DND-41 (cell line): ENCODE data around the gene SNAPC1.

ENCODE experiments used
- ATAC-seq: fragments of 200-7000 bp; cut with Tn5 transposase; 3 replicates; pipeline ENCODE4 v1.9.1; 2021; ENCODE audit warnings: low read depth; ENCODE audit not compliant: insufficient read depth
- DNase-seq: peaks from one replicate; pipeline ENCODE4 v3.0.0-alpha.2; 2020
- H2AFZ ChIP-seq: 2 replicates; pipeline ENCODE4 v1.6.0; 2012; ENCODE audit warnings: low read depth, low read length
- H3K27ac ChIP-seq: 2 replicates; pipeline ENCODE4 v1.5.1; 2012; ENCODE audit warnings: low read length, inconsistent platforms
- H3K27me3 ChIP-seq: fragments of 200-600 bp; sonication (generic); 2 replicates; pipeline ENCODE4 v1.6.0; 2012; ENCODE audit warnings: low read length, mild to moderate bottlenecking, inconsistent platforms; ENCODE audit not compliant: insufficient read depth, poor library complexity
- H3K36me3 ChIP-seq: 2 replicates; pipeline ENCODE4 v1.5.1; 2012; ENCODE audit warnings: low read length, inconsistent platforms; ENCODE audit not compliant: insufficient read depth
- H3K4me1 ChIP-seq: 2 replicates; pipeline ENCODE4 v1.5.1; 2012; ENCODE audit warnings: mild to moderate bottlenecking, low read length; ENCODE audit not compliant: insufficient read depth
- H3K4me2 ChIP-seq: 2 replicates; pipeline ENCODE4 v1.6.0; 2012; ENCODE audit warnings: mild to moderate bottlenecking, moderate library complexity, low read length, inconsistent platforms; ENCODE audit not compliant: insufficient read depth
- H3K4me3 ChIP-seq, 2 experiments: fragments of 200-600 bp in 1 of 2; shearing (Covaris generic) in 1 of 2; 2 replicates each; pipeline ENCODE4 v1.5.1; 2012 to 2016; ENCODE audit warnings: inconsistent platforms in 2 of 2, low read length in 2 of 2, mild to moderate bottlenecking in 2 of 2, low read depth in 1 of 2, moderate library complexity in 1 of 2
- H3K79me2 ChIP-seq: 2 replicates; pipeline ENCODE4 v1.6.0; 2012; ENCODE audit warnings: low read length, inconsistent platforms; ENCODE audit not compliant: insufficient read depth
- H3K9ac ChIP-seq: 2 replicates; pipeline ENCODE4 v1.6.0; 2012; ENCODE audit warnings: low read depth, mild to moderate bottlenecking, inconsistent platforms, low read length, moderate library complexity
- H3K9me3 ChIP-seq: 2 replicates; pipeline ENCODE4 v1.5.1; 2012; ENCODE audit warnings: low read length, moderate library complexity, mild to moderate bottlenecking, inconsistent platforms; ENCODE audit not compliant: insufficient read depth, severe bottlenecking
- H4K20me1 ChIP-seq: 2 replicates; pipeline ENCODE4 v1.6.0; 2012; ENCODE audit warnings: low read length; ENCODE audit not compliant: insufficient read depth
- EZH2 ChIP-seq: IDR thresholded peaks from 3 replicates; pipeline ENCODE4 v1.6.1; 2012; ENCODE audit warnings: borderline replicate concordance, low read depth, mild to moderate bottlenecking, moderate library complexity, low read length, inconsistent platforms; ENCODE audit not compliant: severe bottlenecking
- TF ChIP-seq, protein P1 (sequence below): IDR thresholded peaks from 2 replicates; pipeline ENCODE4 v1.5.1; 2012; ENCODE audit warnings: borderline replicate concordance, low read length, moderate library complexity, mild to moderate bottlenecking; ENCODE audit not compliant: poor library complexity, severe bottlenecking; ENCODE audit errors: extremely low read depth

SNAPC1 gene

GRCh38 chr14:61746881-61747280 is 15.3 kb upstream of the SNAPC1 start:
- H3K27ac ChIP-seq = no peak overlapping the region
- no peak overlapping the region for H3K4me2 ChIP-seq
- no peaks in the 10 kb centered on the region for H3K79me2 ChIP-seq
- no peak overlapping the region for H3K4me3 ChIP-seq
- no peak overlapping the region for H3K9ac ChIP-seq
- H4K20me1 ChIP-seq = no peaks in the 10 kb centered on the region
- H3K27me3 ChIP-seq = no peaks in the 10 kb centered on the region
- H3K9me3 ChIP-seq = no peaks in the 10 kb centered on the region
- ATAC-seq (no peak), DNase-seq (no peak)
- H2AFZ ChIP-seq = no peak overlapping the region
- H3K4me1 ChIP-seq = no peaks in the 10 kb centered on the region
- H3K36me3 ChIP-seq = peaks cover 64% of the 10 kb centered on the region
- no peak for TF ChIP-seq EZH2
- TF ChIP-seq, protein P1, sequence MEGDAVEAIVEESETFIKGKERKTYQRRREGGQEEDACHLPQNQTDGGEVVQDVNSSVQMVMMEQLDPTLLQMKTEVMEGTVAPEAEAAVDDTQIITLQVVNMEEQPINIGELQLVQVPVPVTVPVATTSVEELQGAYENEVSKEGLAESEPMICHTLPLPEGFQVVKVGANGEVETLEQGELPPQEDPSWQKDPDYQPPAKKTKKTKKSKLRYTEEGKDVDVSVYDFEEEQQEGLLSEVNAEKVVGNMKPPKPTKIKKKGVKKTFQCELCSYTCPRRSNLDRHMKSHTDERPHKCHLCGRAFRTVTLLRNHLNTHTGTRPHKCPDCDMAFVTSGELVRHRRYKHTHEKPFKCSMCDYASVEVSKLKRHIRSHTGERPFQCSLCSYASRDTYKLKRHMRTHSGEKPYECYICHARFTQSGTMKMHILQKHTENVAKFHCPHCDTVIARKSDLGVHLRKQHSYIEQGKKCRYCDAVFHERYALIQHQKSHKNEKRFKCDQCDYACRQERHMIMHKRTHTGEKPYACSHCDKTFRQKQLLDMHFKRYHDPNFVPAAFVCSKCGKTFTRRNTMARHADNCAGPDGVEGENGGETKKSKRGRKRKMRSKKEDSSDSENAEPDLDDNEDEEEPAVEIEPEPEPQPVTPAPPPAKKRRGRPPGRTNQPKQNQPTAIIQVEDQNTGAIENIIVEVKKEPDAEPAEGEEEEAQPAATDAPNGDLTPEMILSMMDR = no peak

DNA sequence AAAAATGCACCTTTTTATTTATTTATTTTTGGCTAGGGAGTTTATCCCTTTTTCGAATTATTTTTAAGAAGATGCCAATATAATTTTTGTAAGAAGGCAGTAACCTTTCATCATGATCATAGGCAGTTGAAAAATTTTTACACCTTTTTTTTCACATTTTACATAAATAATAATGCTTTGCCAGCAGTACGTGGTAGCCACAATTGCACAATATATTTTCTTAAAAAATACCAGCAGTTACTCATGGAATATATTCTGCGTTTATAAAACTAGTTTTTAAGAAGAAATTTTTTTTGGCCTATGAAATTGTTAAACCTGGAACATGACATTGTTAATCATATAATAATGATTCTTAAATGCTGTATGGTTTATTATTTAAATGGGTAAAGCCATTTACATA is 14.9 kb upstream of the SNAPC1 start:
- no peaks in the 10 kb centered on the region for H4K20me1 ChIP-seq
- H3K9me3 ChIP-seq = no peaks in the 10 kb centered on the region
- no peak overlapping the region for H3K9ac ChIP-seq
- H3K27me3 ChIP-seq = no peaks in the 10 kb centered on the region
- DNase-seq (no peak), ATAC-seq (no peak)
- no peaks in the 10 kb centered on the region for H3K4me1 ChIP-seq
- no peaks in the 10 kb centered on the region for H3K79me2 ChIP-seq
- H3K27ac ChIP-seq = no peak overlapping the region
- TF ChIP-seq, protein P1 = no peak
- no peak overlapping the region for H2AFZ ChIP-seq
- H3K4me2 ChIP-seq = no peak overlapping the region
- no peak overlapping the region for H3K4me3 ChIP-seq
- peaks cover 60% of the 10 kb centered on the region for H3K36me3 ChIP-seq

GRCh38 chr14:61749264-61749663 is 13.0 kb upstream of the SNAPC1 start:
- Histone ChIP-seq H4K20me1 (no peaks in the 10 kb centered on the region), H3K4me1 (no peaks in the 10 kb centered on the region)

More at GRCh38 chr14:61749264-61749663, 13.0 kb upstream of the SNAPC1 start:
- no peaks in the 10 kb centered on the region for H3K27me3 ChIP-seq
- TF ChIP-seq, protein P1 = no peak
- no peak for TF ChIP-seq EZH2
- no peak for ATAC-seq
- H3K4me3 ChIP-seq = no peak overlapping the region
- no peaks in the 10 kb centered on the region for H3K79me2 ChIP-seq
- H3K4me2 ChIP-seq = no peak overlapping the region
- H3K36me3 ChIP-seq = peaks cover 41% of the 10 kb centered on the region
- DNase-seq = no peak
- H3K27ac ChIP-seq = no peak overlapping the region
- no peak overlapping the region for H3K9ac ChIP-seq
- H3K9me3 ChIP-seq = no peaks in the 10 kb centered on the region
- H2AFZ ChIP-seq = no peak overlapping the region
